UCSD-AML1 (cell line): Measurements from ENCODE around the gene ATP11B.
"Not testable (repeated sequence)": the region's sequence is repeated elsewhere in the genome, so short reads cannot be mapped to it uniquely, and the experiment has no call there.

Source experiments
- DNase-seq: peaks from one replicate; lab custom pipeline; 2025; ENCODE audit not compliant: unreplicated experiment; lab: John Stamatoyannopoulos, UW

The ATP11B gene

DNA sequence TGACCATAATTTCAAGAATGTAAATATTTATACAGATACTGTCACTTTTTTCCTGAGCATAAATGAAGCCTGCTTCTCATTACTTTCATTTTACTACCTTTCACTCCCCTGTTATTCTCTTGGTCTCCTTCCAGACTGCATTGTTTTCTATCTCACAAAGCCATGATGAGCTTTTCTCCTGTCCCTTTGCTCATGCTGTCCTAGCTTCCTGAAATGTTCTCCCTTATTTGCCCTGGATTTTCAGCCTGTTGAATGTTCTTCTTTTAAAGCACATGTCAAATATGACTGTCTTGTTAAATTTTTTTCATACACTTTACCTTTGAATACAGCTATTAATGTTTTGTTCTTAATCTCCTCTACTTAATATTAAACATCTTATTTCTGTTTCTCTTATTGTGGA, 31.7 kb downstream of the ATP11B start:
- DNase-seq = no peak

DNA sequence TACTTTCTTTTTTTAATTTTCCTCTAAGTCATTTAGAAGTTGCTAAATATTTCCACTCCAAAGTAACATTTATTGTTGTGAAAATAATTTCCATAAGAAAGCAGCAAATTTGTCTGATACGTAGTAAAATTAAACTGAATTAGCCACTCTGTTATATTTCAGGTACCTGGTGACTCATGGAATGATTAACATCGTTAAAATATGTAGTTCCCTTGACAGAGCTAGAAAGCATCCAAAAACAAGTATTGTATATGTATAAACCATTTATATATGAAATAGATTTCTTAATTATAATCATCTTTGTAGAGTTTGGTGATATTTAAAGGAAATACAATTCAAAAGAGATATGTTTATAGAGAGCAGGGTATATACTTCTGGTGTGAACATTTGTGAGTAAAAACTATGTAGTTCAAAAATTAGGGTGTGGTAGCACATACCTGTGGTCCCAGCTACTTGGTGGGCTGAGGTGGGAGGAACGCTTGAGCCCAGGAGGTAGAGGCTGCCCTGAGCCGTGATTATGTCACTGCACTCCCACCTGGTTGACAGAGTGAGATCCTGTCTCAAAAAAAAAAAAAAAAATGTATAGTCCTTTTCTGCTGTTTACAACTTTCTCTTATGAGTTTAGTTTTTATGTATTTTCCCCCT, 36.6 kb downstream of the ATP11B start:
- DNase-seq = no peak

DNA sequence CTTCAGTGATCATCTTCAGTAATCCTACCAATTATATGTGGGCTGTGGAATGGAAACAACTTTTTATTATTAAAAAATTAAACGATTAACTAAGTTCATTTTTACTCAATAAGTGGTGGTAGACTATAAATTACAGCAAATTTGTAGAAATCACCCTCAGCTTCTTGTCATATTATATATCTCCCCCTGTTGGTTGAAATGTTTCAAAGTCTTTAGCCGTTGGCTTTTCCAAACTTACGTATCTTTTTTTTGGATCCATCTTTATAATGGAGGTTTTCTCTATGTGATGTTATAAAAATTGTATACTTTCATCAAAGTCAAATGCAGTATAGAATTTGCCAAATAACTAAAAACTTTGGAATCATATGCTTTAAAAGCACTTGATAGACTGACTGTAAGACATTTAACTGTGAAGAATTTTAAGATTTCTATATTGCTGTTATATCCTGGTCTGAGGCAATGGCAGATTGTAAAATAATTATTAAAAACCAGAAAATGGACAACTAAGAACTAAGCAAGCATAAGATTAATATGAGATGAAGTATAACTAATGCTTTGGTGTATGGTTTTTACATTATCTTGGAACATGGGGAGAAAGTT, 44.7 kb downstream of the ATP11B start:
- DNase-seq = no peak

DNA sequence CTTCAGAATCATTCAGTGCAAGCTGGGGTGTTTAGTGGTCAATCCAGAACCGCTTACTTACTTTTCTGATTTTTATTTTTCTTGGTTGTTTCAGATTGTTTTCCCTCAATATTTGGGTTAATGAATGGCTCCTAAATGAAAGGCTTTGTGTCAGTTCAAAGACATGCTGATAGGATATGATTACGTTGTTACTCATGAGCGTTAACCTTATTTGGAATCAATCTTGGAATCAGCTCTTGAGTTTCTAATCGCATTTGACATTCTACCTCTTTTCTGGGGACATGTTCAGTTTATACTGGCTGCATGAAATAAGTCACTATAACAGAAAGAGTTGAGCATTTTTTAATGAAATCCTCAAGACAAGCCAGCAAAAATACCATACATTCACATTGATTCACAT, 50.2 kb downstream of the ATP11B start:
- no peak for DNase-seq

DNA sequence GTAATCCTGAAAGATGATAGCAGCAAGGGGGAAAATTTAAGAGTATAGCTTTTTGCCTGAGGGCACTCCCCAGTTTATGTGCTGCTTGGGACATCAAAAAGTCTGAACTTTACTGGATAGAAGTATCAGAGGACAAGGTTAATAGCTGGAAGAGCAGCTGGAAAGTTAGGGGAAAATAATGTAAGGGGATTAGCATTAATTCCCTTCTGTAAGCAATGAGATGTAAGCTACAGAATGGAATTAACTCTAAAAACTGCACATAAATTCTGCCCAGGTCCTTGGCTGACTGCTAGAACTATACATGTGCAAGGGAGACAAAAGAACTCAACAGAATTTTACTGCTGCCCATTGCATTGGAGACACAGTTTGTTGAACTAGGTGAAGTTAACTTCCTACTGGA, 55.6 kb downstream of the ATP11B start:
- DNase-seq = no peak

DNA sequence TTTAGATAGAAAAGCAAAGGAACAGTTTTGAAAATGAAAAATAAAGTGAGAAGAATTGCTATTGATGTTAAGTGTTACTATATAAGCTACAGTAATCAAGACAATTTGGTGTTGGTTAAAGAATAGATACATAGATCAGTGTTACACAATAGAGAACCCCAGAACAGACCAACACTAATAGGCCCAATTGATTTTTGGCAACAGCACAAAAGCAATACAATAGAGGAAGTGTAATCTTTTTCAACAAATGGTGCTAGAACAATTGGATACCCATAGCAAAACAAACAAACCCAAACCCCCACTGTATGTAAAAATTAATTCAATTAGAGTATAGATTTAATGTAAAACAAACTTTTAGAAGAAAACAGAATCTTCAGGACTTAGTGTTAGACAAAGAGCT, 61.8 kb downstream of the ATP11B start:
- no peak for DNase-seq

DNA sequence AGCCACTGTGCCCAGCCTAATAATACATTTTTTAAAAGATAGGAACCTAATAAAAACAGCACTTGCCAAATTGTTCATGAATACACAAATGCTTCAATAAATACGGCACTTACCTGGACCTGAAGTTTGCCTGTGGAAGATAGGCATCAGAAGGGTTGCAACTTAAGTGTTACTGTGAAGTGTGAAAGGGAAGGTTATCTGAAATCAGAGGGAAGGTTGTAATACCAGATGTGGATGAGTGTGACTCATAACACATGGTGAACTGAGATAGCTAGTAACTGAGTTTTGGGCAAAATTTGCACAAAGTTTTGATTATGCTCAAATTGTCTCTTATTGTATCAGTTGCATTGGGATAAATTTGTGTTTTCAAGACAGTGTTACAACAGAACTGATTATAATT, 68.0 kb downstream of the ATP11B start:
- no peak for DNase-seq

DNA sequence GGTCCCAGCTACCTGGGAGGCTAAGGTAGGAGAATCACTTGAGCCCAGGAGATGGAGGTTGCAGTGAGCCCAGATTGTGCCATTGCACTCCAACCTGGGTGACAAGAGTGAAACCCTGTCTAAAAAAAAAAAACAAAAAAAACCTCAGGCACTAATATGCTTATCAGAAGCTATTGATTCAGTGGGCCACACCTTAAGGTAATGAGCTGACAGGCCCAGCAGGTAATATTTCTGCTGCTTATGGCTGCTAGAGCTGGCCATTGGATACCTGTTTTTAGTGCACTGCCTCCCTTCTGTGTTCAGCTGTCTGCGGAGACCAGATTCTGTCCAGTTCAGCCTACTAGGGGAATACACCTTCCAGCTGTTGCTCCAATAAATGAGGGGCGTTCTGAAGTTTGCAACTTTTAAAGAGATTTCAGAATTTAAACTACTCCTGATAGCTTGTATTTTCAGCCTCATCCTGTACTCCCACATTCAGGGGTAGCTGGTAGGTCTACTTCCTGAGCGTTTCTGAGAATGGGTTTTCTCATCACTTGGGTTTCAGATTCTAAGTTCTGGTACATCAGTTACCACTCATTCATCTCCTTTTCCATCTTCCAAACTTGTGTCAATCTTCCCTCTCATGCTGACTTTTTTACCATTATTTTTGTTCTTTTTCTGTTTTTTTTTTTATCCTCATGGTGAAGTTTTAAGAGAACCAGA, 69.0 kb downstream of the ATP11B start:
- DNase-seq = no peak

DNA sequence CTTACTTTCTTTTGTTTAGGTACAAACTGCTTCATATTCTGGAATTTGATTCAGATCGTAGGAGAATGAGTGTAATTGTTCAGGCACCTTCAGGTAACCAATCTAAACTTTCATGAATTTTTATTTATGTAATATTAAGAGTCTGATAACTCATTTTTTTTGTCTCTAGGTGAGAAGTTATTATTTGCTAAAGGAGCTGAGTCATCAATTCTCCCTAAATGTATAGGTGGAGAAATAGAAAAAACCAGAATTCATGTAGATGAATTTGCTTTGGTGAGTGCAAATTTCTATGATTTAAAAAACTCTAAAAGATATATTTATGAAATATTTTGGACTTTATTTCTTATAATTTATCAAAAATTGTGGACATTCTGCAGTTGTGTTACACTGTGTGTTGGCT, 75.8 kb downstream of the ATP11B start:
- DNase-seq = no peak

DNA sequence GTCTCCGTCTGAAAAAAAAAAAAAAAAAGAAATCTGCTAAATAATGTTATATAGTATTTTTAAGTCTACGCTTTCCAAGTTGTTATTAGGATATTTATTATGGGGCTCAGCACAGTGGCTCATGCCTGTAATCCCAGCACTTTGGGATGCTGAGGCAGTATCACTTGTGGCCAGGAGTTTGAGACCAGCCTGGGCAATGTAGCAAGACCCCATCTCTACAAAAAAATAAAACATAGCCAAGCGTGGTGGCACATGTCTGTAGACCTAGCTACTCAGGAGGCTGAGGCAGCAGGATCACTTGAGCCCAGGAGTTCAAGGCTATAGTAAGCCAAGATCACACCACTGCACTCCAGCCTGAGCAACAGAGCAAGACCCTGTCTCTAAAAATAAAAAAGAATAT, 77.6 kb downstream of the ATP11B start:
- DNase-seq = not testable (repeated sequence)

DNA sequence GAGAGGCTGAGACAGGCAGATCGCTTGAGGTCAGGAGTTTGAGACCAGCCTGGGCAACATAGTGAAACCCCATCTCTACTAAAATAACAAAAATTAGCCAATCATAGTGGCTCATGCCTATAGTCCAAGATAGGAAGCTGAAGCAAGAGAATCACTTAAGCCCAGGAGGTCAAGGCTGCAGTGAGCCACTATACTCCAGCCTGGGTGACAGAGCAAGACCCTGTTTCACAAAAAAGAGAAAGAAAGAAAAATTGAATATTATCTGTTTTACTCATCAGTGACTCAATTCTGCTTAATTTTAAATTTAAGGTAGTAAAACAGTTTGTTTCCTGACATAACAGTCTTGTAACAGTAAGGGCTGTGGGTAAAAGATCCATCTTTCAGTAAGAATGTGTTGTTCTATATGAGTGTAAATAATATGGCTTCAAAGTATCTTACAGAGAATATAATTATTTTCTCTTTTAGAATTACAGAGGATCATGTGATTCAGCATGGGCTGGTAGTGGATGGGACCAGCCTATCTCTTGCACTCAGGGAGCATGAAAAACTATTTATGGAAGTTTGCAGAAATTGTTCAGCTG, 85.8 kb downstream of the ATP11B start:
- no peak for DNase-seq

DNA sequence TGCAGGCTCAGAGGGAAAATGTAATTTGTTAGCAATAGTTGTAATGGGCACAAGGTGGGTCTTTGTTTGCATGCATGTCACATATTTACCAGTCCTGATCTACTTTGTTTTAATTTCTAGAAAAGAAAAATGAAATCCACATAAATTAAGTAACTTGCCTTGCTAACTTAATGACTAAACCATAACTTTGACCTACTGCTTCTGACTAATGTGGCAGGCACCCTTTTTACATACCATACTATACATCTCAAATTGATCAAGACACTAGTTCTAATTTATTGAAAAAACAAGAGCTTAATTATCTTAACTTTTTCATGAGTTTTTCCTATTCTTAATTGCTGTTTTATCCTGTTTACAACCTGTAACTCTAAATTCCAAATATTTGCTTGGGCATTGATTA, 93.2 kb downstream of the ATP11B start:
- DNase-seq = no peak

DNA sequence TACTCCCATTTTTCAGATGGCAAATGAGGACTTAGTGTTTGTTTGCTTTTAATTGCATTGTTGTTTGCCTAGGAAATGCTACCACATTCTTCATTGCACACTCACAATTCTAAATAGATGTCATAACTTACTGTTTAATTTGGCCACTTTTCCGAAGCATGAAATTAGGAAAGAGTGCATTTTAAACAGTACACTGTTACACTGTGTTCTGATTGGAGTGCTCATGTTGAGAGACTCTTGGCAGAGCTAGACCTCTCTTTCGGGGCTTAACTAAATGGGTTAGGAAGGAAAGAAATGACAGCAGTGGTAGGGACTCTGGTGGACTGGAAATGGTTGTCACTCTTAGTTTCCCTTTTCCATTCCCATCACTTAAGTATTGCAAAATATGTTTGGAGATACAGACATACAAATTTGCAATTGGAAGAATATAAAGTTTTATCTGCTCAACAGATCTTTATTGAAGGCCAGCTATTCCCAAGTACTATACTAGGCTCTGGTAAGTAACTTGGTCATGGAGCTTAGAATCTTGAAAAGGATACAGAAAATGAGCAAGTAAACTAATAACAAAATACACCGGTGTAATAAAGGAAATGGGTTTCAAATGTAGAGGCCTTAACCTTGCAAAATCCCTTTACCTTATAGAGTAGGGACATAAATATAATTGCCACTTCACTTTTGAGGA, 96.8 kb downstream of the ATP11B start:
- no peak for DNase-seq

DNA sequence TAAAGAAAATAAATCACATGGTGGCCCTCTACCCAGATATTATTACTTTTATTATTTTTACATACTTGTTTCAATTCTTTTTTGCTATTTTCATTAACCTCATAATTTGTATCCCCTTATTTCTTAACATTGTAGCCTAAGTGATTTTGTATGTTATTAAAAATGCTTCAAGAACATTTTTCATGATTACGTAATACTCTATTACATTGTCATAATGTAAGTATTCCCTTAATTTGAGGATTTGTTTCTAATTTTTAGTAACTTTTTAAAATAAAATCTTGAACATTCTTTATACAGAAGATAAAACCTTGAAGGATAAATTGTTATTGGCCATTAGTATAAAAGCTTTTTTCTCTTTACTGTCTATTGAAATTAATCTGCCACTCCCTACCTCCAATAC, 98.1 kb downstream of the ATP11B start:
- no peak for DNase-seq

DNA sequence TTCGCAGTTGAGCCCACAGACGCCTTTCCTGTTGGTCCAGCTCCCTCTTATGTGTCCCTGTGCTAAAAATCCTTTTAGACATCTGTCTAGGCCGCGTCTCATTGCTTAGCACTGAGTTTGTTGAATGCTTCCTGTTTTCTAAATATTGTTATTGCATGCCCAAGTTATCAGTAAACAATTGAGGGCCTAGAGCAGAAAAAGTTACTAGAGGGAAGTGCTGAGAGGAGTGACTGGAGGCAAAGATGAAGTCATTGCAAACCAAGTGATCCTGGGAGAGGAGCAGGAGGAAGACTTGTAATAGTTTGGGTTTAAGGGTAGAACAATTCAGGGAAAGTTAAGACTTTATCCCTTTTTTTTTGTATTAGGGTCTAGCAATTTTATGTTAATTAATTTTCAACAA, 98.9 kb downstream of the ATP11B start:
- no peak for DNase-seq

DNA sequence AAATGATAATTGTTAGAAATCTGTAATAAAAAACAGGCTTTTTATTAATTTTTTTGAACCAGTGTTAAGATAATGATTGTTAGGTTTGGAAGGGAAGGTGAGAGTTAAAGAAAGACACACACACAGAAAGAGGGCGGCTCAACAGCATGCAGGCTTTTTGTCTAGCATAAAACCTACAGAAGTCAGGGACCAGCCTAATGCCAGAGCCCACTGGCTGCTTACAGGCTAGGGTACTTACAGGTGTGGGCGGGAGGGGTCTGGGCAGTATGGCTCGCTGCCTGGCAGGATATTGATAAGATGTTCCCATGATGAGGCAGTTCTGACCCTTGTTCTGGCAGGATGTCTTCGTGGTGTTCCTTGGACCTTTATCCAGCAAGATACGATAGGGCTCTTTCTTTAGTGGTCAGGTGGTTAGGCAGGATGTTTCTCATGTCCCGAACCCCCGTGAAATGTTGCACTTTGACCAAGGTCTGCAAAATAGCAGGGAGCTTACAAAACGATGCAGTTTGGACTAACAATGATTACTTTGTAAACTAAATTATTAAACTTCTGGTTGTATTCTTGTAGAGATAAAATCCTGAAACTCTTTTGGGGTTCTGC, 102.3 kb downstream of the ATP11B start:
- DNase-seq = no peak

DNA sequence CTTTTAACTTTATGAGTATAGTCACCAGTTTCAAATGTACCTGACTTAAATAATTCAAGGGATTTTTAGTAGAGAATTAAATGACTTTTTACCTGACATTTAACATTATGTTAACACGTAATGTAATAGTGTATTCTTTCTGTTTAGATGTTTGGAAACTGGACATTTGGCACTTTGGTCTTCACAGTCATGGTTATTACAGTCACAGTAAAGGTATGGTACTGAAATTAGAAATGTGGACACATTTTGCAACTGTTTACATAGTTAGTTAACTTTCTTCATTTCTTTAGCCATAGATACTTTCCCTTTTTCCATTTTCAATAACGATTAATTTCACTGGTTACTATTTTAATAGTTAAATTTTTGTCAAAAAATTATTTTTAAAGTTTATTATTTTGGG, 103.2 kb downstream of the ATP11B start:
- DNase-seq = no peak

DNA sequence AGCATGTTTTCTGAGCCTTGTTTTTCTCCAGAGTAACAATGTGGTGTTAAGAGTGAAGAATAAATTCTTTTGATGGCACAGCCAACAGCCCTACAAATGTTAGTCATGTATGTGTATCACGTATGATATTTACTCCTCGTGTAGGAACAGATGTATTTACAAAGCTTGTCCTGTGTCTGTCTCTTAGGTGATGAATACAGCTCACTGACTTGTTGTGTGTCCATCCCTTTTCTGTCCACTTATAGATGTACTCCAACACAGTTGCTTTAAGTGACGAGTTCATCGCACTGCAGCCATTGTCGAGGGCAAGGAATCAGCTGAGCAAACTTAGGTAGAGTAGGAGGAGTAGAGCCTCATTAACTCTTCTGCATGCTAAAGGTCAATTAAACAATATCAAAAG, 108.9 kb downstream of the ATP11B start:
- no peak for DNase-seq

DNA sequence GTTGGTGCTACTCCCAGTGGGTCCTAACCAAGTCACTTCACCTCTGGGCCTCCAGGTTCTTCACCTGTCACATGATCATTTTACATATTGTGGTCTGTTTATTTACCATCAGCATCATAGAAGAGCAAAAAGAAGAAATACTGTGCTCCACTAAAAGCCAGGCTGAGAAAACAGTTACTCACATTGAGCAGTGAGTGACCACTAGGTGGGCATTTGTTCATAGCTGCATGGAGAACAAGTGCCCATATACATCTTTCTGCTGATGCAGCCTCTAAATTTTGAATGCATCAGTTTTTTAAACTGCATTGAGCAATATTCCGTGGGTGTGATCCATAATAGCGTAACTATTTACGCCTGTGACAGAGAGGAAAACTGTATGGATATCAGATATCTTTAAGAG, 110.9 kb downstream of the ATP11B start:
- no peak for DNase-seq

DNA sequence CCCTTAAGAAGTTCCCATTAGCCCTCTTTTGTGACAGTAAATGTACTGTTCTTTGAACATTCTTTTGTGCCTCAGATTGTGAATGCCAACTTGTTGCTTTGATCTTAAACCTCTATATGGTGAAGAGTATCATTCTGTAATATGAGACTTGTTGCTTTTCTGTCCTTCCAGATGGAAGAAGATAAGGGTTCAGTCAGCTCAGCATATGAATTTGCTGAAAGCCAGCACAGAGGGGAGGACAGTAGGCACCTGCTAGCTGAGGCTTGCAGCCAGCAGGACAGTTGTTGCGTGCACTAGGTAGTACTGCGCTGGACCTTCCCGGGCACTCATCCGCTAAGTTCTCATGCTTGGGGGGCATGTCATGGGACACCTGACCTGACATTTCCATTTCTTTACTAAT, 112.3 kb downstream of the ATP11B start:
- DNase-seq = no peak

DNA sequence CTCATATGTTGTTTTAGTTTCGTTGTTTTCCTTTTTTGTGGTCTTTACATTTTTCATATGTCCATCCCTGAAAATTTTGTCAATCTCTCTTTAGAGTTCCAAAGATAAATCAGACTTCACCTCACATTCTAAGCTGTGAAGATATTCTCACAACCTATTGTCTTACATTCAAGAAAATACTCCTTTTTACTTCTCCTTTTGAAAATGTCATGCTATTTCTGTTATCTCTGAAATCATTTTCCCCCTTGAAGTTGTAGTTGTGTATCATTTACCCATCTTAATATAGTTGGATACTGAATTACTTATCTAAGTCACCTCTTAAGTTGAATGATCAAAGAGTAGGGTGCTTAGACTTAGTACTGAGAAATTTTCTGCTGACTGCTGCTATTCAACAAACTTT, 112.7 kb downstream of the ATP11B start:
- no peak for DNase-seq
